SK-N-SH treated with all-trans-retinoic acid at 6 μM for 48 hours (cell line): ENCODE measurements around the gene DUS2.
"Not testable (repeated sequence)": the region's sequence is repeated elsewhere in the genome, so short reads cannot be mapped to it uniquely, and the experiment has no call there.

Source experiments
- ARNTL ChIP-seq: fragments of 450-650 bp; formaldehyde crosslinking; IDR thresholded peaks from 2 replicates; pipeline ENCODE4 v1.5.0; 2020; ENCODE audit warnings: low read depth, mild to moderate bottlenecking, moderate library complexity, borderline replicate concordance
- CREB5 ChIP-seq: fragments of 250-450 bp; sonication (Bioruptor Pico); IDR thresholded peaks from 2 replicates; pipeline ENCODE4 v1.5.1; 2020; ENCODE audit warnings: low read depth, mild to moderate bottlenecking, moderate library complexity
- CSDC2 ChIP-seq: fragments of 250-450 bp; sonication (Bioruptor Pico); IDR thresholded peaks from 2 replicates; pipeline ENCODE4 v1.5.0; 2020; ENCODE audit warnings: mild to moderate bottlenecking, moderate library complexity
- OSR1 ChIP-seq: fragments of 250-450 bp; sonication (Bioruptor Pico); IDR thresholded peaks from 2 replicates; pipeline ENCODE4 v1.8.0; 2022; ENCODE audit warnings: moderate library complexity, mild to moderate bottlenecking, inconsistent platforms
- PATZ1 ChIP-seq: fragments of 250-450 bp; sonication (Bioruptor Pico); IDR thresholded peaks from 2 replicates; pipeline ENCODE4 v1.8.0; 2020; ENCODE audit warnings: mild to moderate bottlenecking, moderate library complexity, borderline replicate concordance
- POU6F1 ChIP-seq: fragments of 250-450 bp; sonication (Bioruptor Pico); IDR thresholded peaks from 2 replicates; pipeline ENCODE4 v1.8.0; 2021; ENCODE audit warnings: low read depth, mild to moderate bottlenecking, moderate library complexity, borderline replicate concordance
- RARB ChIP-seq: fragments of 250-450 bp; sonication (Bioruptor Pico); IDR thresholded peaks from 2 replicates; pipeline ENCODE4 v1.8.0; 2021; ENCODE audit warnings: mild to moderate bottlenecking, moderate library complexity
- SNAI2 ChIP-seq: fragments of 250-450 bp; sonication (Bioruptor Pico); IDR thresholded peaks from 2 replicates; pipeline ENCODE4 v1.5.0; 2020; ENCODE audit warnings: mild to moderate bottlenecking, moderate library complexity
- TCF4 ChIP-seq: fragments of 250-450 bp; sonication (Bioruptor Pico); IDR thresholded peaks from 2 replicates; pipeline ENCODE4 v1.8.0; 2021; ENCODE audit warnings: mild to moderate bottlenecking, moderate library complexity, borderline replicate concordance
- TOX ChIP-seq: fragments of 250-450 bp; sonication (Bioruptor Pico); IDR thresholded peaks from 2 replicates; pipeline ENCODE4 v1.8.0; 2021; ENCODE audit warnings: mild to moderate bottlenecking, moderate library complexity, borderline replicate concordance
- ZC3H10 ChIP-seq: fragments of 250-450 bp; sonication (Bioruptor Pico); IDR thresholded peaks from 2 replicates; pipeline ENCODE4 v1.5.1; 2021; ENCODE audit warnings: mild to moderate bottlenecking, moderate library complexity
- ZFP3 ChIP-seq: fragments of 250-450 bp; sonication (Bioruptor Pico); IDR thresholded peaks from 2 replicates; pipeline ENCODE4 v1.5.0; 2020; ENCODE audit warnings: mild to moderate bottlenecking, moderate library complexity

GRCh38 chr16:68107230-68107928 is 84.3 kb downstream of the DUS2 start:
- TF ChIP-seq TOX (CRISPR knock-in tag); ZC3H10 (CRISPR knock-in tag); PATZ1 (CRISPR knock-in tag); TCF4 (CRISPR knock-in tag); ARNTL (CRISPR knock-in tag); OSR1 (CRISPR knock-in tag); SNAI2 (CRISPR knock-in tag); CREB5 (CRISPR knock-in tag); CSDC2; POU6F1 (CRISPR knock-in tag); ZFP3 (CRISPR knock-in tag); RARB (CRISPR knock-in tag): not testable (repeated sequence)
